AG09319 (cell line): Measurements from ENCODE around the gene SUCLG2.

Experiments used
- DNase-seq: peaks from one replicate; pipeline ENCODE4 v3.0.0-alpha.2; 2010; ENCODE audit warnings: low read depth; ENCODE audit errors: extremely low read depth
- CTCF ChIP-seq: IDR thresholded peaks from 2 replicates; pipeline ENCODE4 v1.5.1; 2011; ENCODE audit warnings: low read depth, mild to moderate bottlenecking, inconsistent platforms, low read length, moderate library complexity

SUCLG2 gene

GRCh38 chr3:67564973-67565372 is 89.4 kb downstream of the SUCLG2 start:
- TF ChIP-seq CTCF: no peak
- no peak for DNase-seq

GRCh38 chr3:67564008-67564407 is 90.4 kb downstream of the SUCLG2 start:
- DNase-seq: no peak
- TF ChIP-seq CTCF: no peak

GRCh38 chr3:67561667-67562394 is 92.6 kb downstream of the SUCLG2 start:
- DNase-seq: no peak
- TF ChIP-seq CTCF: no peak

GRCh38 chr3:67561266-67561665 is 93.1 kb downstream of the SUCLG2 start:
- no peak for TF ChIP-seq CTCF
- no peak for DNase-seq

- no peak for DNase-seq
- TF ChIP-seq CTCF: no peak
Measured at GRCh38 chr3:67559029-67559605, 95.3 kb downstream of the SUCLG2 start.

- TF ChIP-seq CTCF: no peak
- DNase-seq: peak; percentile 52
Measured at GRCh38 chr3:67558426-67558825, 96.0 kb downstream of the SUCLG2 start.

GRCh38 chr3:67557848-67558355 is 96.5 kb downstream of the SUCLG2 start:
- DNase-seq: no peak
- TF ChIP-seq CTCF: no peak
